Measurements from ENCODE around the gene LMCD1. TPM values are rescaled to one million over a fixed set of nuclear protein-coding genes. Genes with fewer than 3 reads are reported as not detected.

Gene LMCD1
- total and polyA plus RNA-seq, 2 of the 8 experiments (the other 6 are each of a cell fraction or from before 2014, with no cell fraction given), result 12.3 to 26.5 TPM

DNA sequence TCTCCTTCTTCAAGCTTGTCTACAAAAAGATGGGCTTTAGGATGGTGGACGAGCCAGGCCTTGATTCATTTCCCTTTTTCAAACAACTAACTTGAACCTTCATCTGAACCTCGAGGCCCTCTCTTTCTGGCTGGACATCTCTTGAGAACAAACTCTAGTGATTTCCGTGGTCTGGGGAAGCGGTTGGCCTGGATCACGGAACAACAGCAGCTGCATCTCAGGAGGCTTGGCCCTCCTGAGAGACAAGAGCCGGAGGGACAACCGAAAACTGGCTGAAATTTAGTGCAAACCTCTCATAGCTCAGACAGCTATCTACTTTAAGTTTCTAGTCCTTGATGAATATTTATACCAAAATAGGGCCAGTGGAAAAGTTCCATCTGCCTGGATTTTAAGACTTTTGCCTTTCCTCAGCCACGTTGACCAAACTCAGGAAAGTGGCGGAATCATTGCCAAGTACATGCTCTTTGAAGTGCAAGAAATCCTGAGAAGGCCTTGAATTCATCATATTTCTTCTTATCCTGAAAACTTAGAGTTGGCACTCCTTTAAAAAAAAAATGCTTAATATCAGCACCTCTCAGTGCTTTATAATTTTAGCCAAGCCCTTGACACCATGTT, 14.5 kb downstream of the LMCD1 start:
- no peak overlapping the region for H3K4ac ChIP-seq (replicated peaks; ENCODE audit: insufficient read length, low read depth, low read length)
- no peak overlapping the region for H3K4me3 ChIP-seq (ENCODE audit: extremely low read depth in 1 of 4, insufficient read depth in 2 of 4, low read depth in 3 of 4, low read length in 4 of 4)
- WGBS, 2 experiments (ENCODE audit: extremely low coverage in 1 of 2, insufficient coverage in 1 of 2, insufficient read length in 1 of 2, insufficient replicate concordance in 2 of 2, low coverage in 1 of 2, low lambda C conversion rate in 2 of 2, missing lambda C conversion rate in 1 of 2), result 90% methylated on average over 9 of the region's 9 CpGs; no CpG with 5 or more reads in 1 of the 2 experiments
- H3K9me3 ChIP-seq (ENCODE audit: insufficient read depth in 2 of 2, low read depth in 1 of 2, low read length in 1 of 2), result no peaks in the 10 kb centered on the region; a peak in 1 of 4 replicates
- no peak overlapping the region for H2AK5ac ChIP-seq (ENCODE audit: low read depth, low read length)
- H2BK5ac ChIP-seq (ENCODE audit: low read depth, low read length), result no peak overlapping the region
- H3K4me2 ChIP-seq (ENCODE audit: insufficient read depth in 1 of 2, low read depth in 2 of 2, low read length in 2 of 2), result no peak overlapping the region
- H3K27me3 ChIP-seq (replicated peaks in 1 of 4; ENCODE audit: control insufficient read depth in 3 of 4, extremely low read depth in 1 of 4, insufficient read depth in 3 of 4, low read length in 3 of 4), result no peaks in the 10 kb centered on the region
- H3K4me1 ChIP-seq (replicated peaks in 1 of 4; ENCODE audit: control insufficient read depth in 3 of 4, insufficient read depth in 4 of 4, low read length in 3 of 4), result peaks cover 0 to 10% (median 4%) of the 10 kb centered on the region in 4 experiments; a peak in 3 of 7 replicates
- H3K14ac ChIP-seq (ENCODE audit: insufficient read length), result no peak overlapping the region
- DNase-seq (ENCODE audit: low read depth in 1 of 2, low spot score in 2 of 2) (no peak), FAIRE-seq (no peak)
- no peaks in the 10 kb centered on the region for H4K20me1 ChIP-seq (replicated peaks in 1 of 2; ENCODE audit: control insufficient read depth in 1 of 2, insufficient read depth in 2 of 2, low read length in 2 of 2)
- ChIA-PET POLR2A (ENCODE audit: partially characterized antibody) (no interaction called here), CTCF (ENCODE audit: partially characterized antibody) (no interaction called here)
- no peak overlapping the region for H3K9ac ChIP-seq (replicated peaks in 1 of 4; ENCODE audit: extremely low read depth in 1 of 4, low read depth in 3 of 4, low read length in 3 of 4)
- H2BK20ac ChIP-seq (ENCODE audit: low read length), result no peak overlapping the region
- H2BK120ac ChIP-seq (replicated peaks; ENCODE audit: low read depth, low read length), result no peak overlapping the region
- H2BK15ac ChIP-seq (ENCODE audit: low read length), result no peak overlapping the region
- H3K79me2 ChIP-seq (ENCODE audit: control insufficient read depth in 1 of 2, insufficient read depth in 2 of 2, low read length in 2 of 2), result no peaks in the 10 kb centered on the region
- H3K79me1 ChIP-seq (ENCODE audit: low read depth, low read length), result no peaks in the 10 kb centered on the region
- H3K18ac ChIP-seq (ENCODE audit: extremely low read depth, low read length), result no peak overlapping the region
- no peak overlapping the region for H4K91ac ChIP-seq (replicated peaks; ENCODE audit: insufficient read length, low read length)
- no peak overlapping the region for H3K56ac ChIP-seq (replicated peaks; ENCODE audit: insufficient read length, low read depth, low read length)
- H3K23ac ChIP-seq (ENCODE audit: insufficient read length), result no peak overlapping the region
- H3K23me2 ChIP-seq (ENCODE audit: low read depth, low read length), result no peaks in the 10 kb centered on the region; the same call in 1 of the 2 replicates
- no peak overlapping the region for H4K8ac ChIP-seq (ENCODE audit: extremely low read depth, insufficient read depth, low read length)
- no peak overlapping the region for H4K5ac ChIP-seq (ENCODE audit: insufficient read length, low read depth, low read length)
- H2AFZ ChIP-seq (ENCODE audit: low read length), result no peak overlapping the region
- H3K27ac ChIP-seq (ENCODE audit: low read depth, low read length), result no peak overlapping the region
- peaks cover 0 to 7% (median 0%) of the 10 kb centered on the region in 4 experiments; a peak in 1 of 8 replicates for H3K36me3 ChIP-seq (ENCODE audit: control insufficient read depth in 2 of 4, insufficient read depth in 4 of 4, low read length in 3 of 4)
- no peak overlapping the region for H2BK12ac ChIP-seq (ENCODE audit: low read depth, low read length)
- TF ChIP-seq EGR1 (IDR thresholded peaks at IDR 0.05; ENCODE audit: borderline replicate concordance, low read depth, low read length) (no peak), SIN3A (conservative IDR thresholded peaks at IDR 0.05 in 1 of 2, IDR thresholded peaks at IDR 0.05 in 1 of 2; ENCODE audit: low read depth in 1 of 2, low read length in 2 of 2) (no peak), SP2 (IDR thresholded peaks at IDR 0.05; ENCODE audit: low read length) (no peak), FOSL1 (IDR thresholded peaks at IDR 0.05; ENCODE audit: insufficient read depth, low read depth, low read length) (no peak), SIRT6 (IDR thresholded peaks at IDR 0.05; ENCODE audit: low read length) (no peak), BCL11A (IDR thresholded peaks at IDR 0.05; ENCODE audit: low read depth in 2 of 2, low read length in 2 of 2) (no peak), ASH2L (IDR thresholded peaks at IDR 0.05; ENCODE audit: low read length) (no peak), MAFK (IDR thresholded peaks at IDR 0.05; ENCODE audit: low read depth, low read length) (no peak), TBP (IDR thresholded peaks at IDR 0.05; ENCODE audit: low read depth, low read length) (no peak), KDM5A (IDR thresholded peaks at IDR 0.05; ENCODE audit: low read length) (no peak), CREB1 (IDR thresholded peaks at IDR 0.05) (no peak), KDM4A (IDR thresholded peaks at IDR 0.05; ENCODE audit: low read depth, low read length, severe bottlenecking) (no peak), CHD1 (IDR thresholded peaks at IDR 0.05; ENCODE audit: low read depth, low read length) (no peak), POLR2AphosphoS5 (IDR thresholded peaks at IDR 0.05; ENCODE audit: low read depth, low read length) (no peak), POU5F1 (IDR thresholded peaks at IDR 0.05; ENCODE audit: low read depth, low read length) (no peak), BRCA1 (IDR thresholded peaks at IDR 0.05; ENCODE audit: low read depth, low read length) (no peak)

All from H1 (cell line).